ENCODE results near the gene TMEM101. TPM values are rescaled to one million over a fixed set of nuclear protein-coding genes. Genes with fewer than 3 reads are reported as not detected.

TMEM101 gene
- total and polyA plus RNA-seq, 2 of the 13 experiments (the other 11 are each of a cell fraction or from before 2014, with no cell fraction given): 72.0 to 100 TPM

GRCh38 chr17:44002141-44002848 lies 12.5 kb downstream of the TMEM101 start (continued):
- TF ChIP-seq NAIF1 (CRISPR knock-in tag; IDR thresholded peaks at IDR 0.05; ENCODE audit: borderline replicate concordance) (no peak), BRCA1 (CRISPR knock-in tag; IDR thresholded peaks at IDR 0.05) (no peak), PBX3 (CRISPR knock-in tag; IDR thresholded peaks at IDR 0.05; ENCODE audit: borderline replicate concordance) (no peak), HINFP (CRISPR knock-in tag; IDR thresholded peaks at IDR 0.05; ENCODE audit: low read depth) (no peak), PHF5A (CRISPR knock-in tag; IDR thresholded peaks at IDR 0.05; ENCODE audit: low read depth, unreplicated experiment) (peak; percentile 52), ZNF614 (CRISPR knock-in tag; IDR thresholded peaks at IDR 0.05; ENCODE audit: borderline replicate concordance) (peak; percentile 98), ZBTB26 (CRISPR knock-in tag; IDR thresholded peaks at IDR 0.05; ENCODE audit: borderline replicate concordance) (peak; percentile 25; the same call in 1 of the 2 replicates), ZNF317 (CRISPR knock-in tag; IDR thresholded peaks at IDR 0.05) (peak; percentile 67; the same call in 1 of the 2 replicates), ZNF792 (CRISPR knock-in tag; IDR thresholded peaks at IDR 0.05) (peak; percentile 93; the same call in 1 of the 2 replicates), SAP130 (CRISPR knock-in tag; IDR thresholded peaks at IDR 0.05; ENCODE audit: low read depth) (peak; percentile 97), GATAD2A (CRISPR knock-in tag; IDR thresholded peaks at IDR 0.05) (peak; percentile 96), ZNF547 (CRISPR knock-in tag; IDR thresholded peaks at IDR 0.05) (no peak), ZFP62 (CRISPR knock-in tag; IDR thresholded peaks at IDR 0.05) (no peak), SP5 (CRISPR knock-in tag; IDR thresholded peaks at IDR 0.05; ENCODE audit: borderline replicate concordance, low read depth) (peak; percentile 31; the same call in 1 of the 2 replicates), CHD4 (IDR thresholded peaks at IDR 0.05; ENCODE audit: borderline replicate concordance, low read length) (peak; percentile 97), ZNF160 (CRISPR knock-in tag; IDR thresholded peaks at IDR 0.05) (0 out of 2 replicates have a peak, but pooled peaks have one; percentile 47), FIP1L1 (IDR thresholded peaks at IDR 0.05; ENCODE audit: borderline replicate concordance, insufficient read depth, low read depth, low read length) (no peak), CEBPB (IDR thresholded peaks at IDR 0.05; ENCODE audit: borderline replicate concordance, low read depth, low read length) (peak; percentile 80; the same call in 1 of the 2 replicates), TARDBP (CRISPR knock-in tag; IDR thresholded peaks at IDR 0.05) (peak; percentile 74), RXRA (CRISPR knock-in tag; IDR thresholded peaks at IDR 0.05) (peak; percentile 76), PREB (CRISPR knock-in tag; IDR thresholded peaks at IDR 0.05) (no peak), ZNF772 (CRISPR knock-in tag; IDR thresholded peaks at IDR 0.05) (no peak), ATF2 (CRISPR knock-in tag; IDR thresholded peaks at IDR 0.05) (peak; percentile 48; the same call in 1 of the 2 replicates), MAX (IDR thresholded peaks at IDR 0.05) (peak; percentile 84), ZNF263 (CRISPR knock-in tag; IDR thresholded peaks at IDR 0.05) (0 out of 2 replicates have a peak, but pooled peaks have one; percentile 40)

Data from HepG2 (cell line).